ENCODE data around the gene AFF4.

DNA sequence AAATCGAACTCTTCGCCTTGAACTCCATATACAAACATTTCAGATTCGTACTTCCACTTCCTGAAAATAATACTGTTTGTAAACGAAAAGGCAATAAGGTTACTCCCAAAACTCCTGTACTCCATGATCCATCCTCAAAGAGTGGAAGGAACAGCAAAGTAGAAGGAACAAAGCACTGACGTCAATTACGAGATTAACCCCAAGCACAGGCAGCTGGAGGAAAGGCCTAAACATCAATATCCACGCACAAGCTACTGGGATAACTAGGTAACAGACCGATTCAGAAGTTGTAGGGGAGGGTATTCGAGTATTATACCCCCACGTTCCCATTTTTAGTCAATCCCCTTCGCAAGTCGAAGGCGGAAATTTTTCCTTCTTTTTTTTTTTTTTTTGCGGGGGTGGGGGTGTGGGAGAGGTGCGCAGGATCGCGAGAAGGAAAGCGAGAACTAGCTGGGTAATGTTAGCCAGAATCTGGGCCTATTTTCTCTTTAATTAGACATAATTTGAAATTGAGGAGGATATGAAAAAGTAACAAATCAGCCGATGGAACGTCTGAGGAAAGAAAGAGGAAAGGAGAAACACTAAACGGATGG lies 909 bp downstream of the AFF4 start:
- TF ChIP-seq, protein P1, sequence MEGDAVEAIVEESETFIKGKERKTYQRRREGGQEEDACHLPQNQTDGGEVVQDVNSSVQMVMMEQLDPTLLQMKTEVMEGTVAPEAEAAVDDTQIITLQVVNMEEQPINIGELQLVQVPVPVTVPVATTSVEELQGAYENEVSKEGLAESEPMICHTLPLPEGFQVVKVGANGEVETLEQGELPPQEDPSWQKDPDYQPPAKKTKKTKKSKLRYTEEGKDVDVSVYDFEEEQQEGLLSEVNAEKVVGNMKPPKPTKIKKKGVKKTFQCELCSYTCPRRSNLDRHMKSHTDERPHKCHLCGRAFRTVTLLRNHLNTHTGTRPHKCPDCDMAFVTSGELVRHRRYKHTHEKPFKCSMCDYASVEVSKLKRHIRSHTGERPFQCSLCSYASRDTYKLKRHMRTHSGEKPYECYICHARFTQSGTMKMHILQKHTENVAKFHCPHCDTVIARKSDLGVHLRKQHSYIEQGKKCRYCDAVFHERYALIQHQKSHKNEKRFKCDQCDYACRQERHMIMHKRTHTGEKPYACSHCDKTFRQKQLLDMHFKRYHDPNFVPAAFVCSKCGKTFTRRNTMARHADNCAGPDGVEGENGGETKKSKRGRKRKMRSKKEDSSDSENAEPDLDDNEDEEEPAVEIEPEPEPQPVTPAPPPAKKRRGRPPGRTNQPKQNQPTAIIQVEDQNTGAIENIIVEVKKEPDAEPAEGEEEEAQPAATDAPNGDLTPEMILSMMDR (conservative IDR thresholded peaks at IDR 0.05; ENCODE audit: low read depth, low read length): no peak
- TF ChIP-seq BHLHE40 (IDR thresholded peaks at IDR 0.05; ENCODE audit: low read depth, low read length) (no peak), POLR2A (IDR thresholded peaks at IDR 0.05; ENCODE audit: low read depth, low read length) (peak; percentile 83; the same call in 1 of the 2 replicates), RCOR1 (IDR thresholded peaks at IDR 0.05; ENCODE audit: insufficient replicate concordance, low read length) (no peak), MAZ (IDR thresholded peaks at IDR 0.05; ENCODE audit: borderline replicate concordance, low read depth, low read length) (peak; percentile 56; the same call in 1 of the 2 replicates)
